Lower lobe of right lung (tissue), 2 donors: ENCODE data around the gene ENPP5. TPM values are rescaled to one million over a fixed set of nuclear protein-coding genes. Genes with fewer than 3 reads are reported as not detected.

ENCODE experiments used
- ATAC-seq, 2 donors: fragments of 200-7000 bp; cut with Tn5 transposase; one replicate each; pipeline ENCODE4 v1.9.1; 2020 to 2022; ENCODE audit warnings: mild to moderate bottlenecking in 2 of 2, moderate library complexity in 2 of 2
- DNase-seq: peaks from one replicate; pipeline ENCODE4 v3.0.0-alpha.2; 2020
- H3K27ac ChIP-seq: fragments of 200-600 bp; one replicate; pipeline ENCODE4 v1.8.0; 2022
- H3K27me3 ChIP-seq: fragments of 200-600 bp; one replicate; pipeline ENCODE4 v1.8.0; 2022; ENCODE audit warnings: low read depth
- H3K36me3 ChIP-seq: fragments of 200-600 bp; one replicate; pipeline ENCODE4 v1.8.0; 2022; ENCODE audit warnings: mild to moderate bottlenecking
- H3K4me1 ChIP-seq: fragments of 200-600 bp; one replicate; pipeline ENCODE4 v1.8.0; 2022
- H3K4me3 ChIP-seq: fragments of 200-600 bp; one replicate; pipeline ENCODE4 v1.8.0; 2022; ENCODE audit warnings: mild to moderate bottlenecking
- H3K9me3 ChIP-seq: fragments of 200-600 bp; one replicate; pipeline ENCODE4 v1.8.0; 2022
- CTCF ChIP-seq: fragments of 200-600 bp; IDR thresholded peaks from one replicate; pipeline ENCODE4 v1.8.0; 2022; ENCODE audit warnings: antibody characterized with exemption, mild to moderate bottlenecking
- intact Hi-C: fragments of 100-400 bp; cut with DNase I; formaldehyde crosslinking; loops from one replicate; pipeline ENCODE4 v1.11.0; 2022
- total RNA-seq: library from RNA; stranded (reverse); fragmentation: NEBNext Ultra II Directional; extraction: Animal tissue kit (Norgen Biotek cat#: 25700); gene quantifications from one replicate; pipeline ENCODE4 v1.2.1, GENCODE V29; 2021
- donor health status: DM: no; HTN: yes; CAD: no; lungs with severe emphysema.

ENPP5 gene
- total RNA-seq, 1 donor from 2014 or later = 11.4 TPM

GRCh38 chr6:46215777-46216176 is 45.0 kb upstream of the ENPP5 start:
- TF ChIP-seq CTCF = no peak
- DNase-seq (no peak), ATAC-seq (peak; percentile 66 to 81)
- no peaks in the 10 kb centered on the region for H3K27me3 ChIP-seq
- H3K9me3 ChIP-seq = no peaks in the 10 kb centered on the region
- no peak overlapping the region for H3K27ac ChIP-seq
- intact Hi-C loops = no loop called here
- H3K4me1 ChIP-seq = peaks cover 5% of the 10 kb centered on the region
- H3K36me3 ChIP-seq = no peaks in the 10 kb centered on the region
- H3K4me3 ChIP-seq = no peak overlapping the region

DNA sequence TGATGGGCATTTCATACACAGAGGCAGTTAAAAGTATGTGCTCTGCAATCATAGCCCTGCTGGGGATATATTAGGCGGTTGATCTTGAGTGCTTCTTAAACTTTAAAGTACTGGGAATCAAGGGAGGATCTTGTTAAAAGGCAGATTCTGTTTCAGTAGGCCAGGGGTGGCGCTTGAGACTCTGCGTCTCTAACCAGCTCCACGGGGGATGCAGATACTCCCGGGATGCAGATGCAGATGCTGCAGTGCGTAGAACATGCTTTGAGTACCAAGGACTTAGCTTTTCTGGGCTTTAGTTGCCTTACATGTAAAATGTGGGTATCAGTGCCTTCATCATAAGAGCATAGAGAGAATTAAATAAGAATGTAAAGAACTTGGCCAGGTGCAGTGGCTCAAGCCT is 44.4 kb upstream of the ENPP5 start:
- H3K36me3 ChIP-seq = no peaks in the 10 kb centered on the region
- H3K9me3 ChIP-seq = no peaks in the 10 kb centered on the region
- intact Hi-C loops = no loop called here
- H3K4me3 ChIP-seq = no peak overlapping the region
- ATAC-seq (peak; percentile 14), DNase-seq (no peak)
- H3K27ac ChIP-seq = no peak overlapping the region
- no peak for TF ChIP-seq CTCF
- H3K4me1 ChIP-seq = peaks cover 5% of the 10 kb centered on the region
- H3K27me3 ChIP-seq = no peaks in the 10 kb centered on the region

- no peak for TF ChIP-seq CTCF
- no peaks in the 10 kb centered on the region for H3K27me3 ChIP-seq
- H3K9me3 ChIP-seq = no peaks in the 10 kb centered on the region
- no peak overlapping the region for H3K27ac ChIP-seq
- ATAC-seq (no peak), DNase-seq (no peak)
- no peaks in the 10 kb centered on the region for H3K4me1 ChIP-seq
- no peaks in the 10 kb centered on the region for H3K36me3 ChIP-seq
- no peak overlapping the region for H3K4me3 ChIP-seq
- intact Hi-C loops = no loop called here
Measured at GRCh38 chr6:46211917-46212316, 41.1 kb upstream of the ENPP5 start.

DNA sequence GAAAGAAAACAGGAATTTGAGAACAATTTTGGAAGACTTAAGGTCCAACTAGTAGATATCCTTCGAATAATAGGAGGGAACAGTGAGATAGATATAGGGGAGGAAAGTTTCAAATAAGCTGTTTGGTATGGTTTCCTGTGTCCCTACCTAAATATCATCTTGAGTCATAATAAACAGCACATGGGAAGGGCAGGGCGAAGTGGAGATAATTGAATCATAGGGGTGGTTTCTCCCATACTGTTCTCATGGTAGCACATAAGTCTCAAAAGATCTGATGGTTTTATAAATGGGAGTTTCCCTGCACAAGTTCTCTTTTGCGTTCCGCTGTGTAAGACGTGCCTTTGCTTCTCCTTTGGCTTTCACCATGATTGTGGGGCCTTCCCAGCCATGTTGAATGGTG is 39.5 kb upstream of the ENPP5 start:
- DNase-seq (no peak), ATAC-seq (no peak)
- intact Hi-C loops = no loop called here
- no peaks in the 10 kb centered on the region for H3K4me1 ChIP-seq
- H3K36me3 ChIP-seq = no peaks in the 10 kb centered on the region
- no peaks in the 10 kb centered on the region for H3K9me3 ChIP-seq
- H3K4me3 ChIP-seq = no peak overlapping the region
- no peak overlapping the region for H3K27ac ChIP-seq
- no peaks in the 10 kb centered on the region for H3K27me3 ChIP-seq
- TF ChIP-seq CTCF = no peak

DNA sequence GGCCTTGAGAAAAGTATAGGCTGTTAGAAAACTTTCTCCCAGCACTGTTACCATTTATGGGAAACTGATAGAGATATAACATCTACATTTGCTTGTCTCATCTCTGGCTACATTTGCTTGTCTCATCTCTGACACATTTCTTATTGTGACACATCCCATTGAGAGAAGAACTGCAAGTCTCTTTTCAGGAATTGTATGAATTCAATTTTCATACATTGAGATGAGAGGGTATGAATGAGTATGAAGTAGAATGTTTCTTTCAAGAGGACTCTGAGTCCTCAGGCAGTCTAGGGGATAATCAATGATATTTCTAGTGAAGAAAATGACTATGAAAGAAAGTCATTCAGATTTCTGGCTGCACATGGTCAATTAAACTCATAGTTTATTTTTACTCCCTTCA is 37.5 kb upstream of the ENPP5 start:
- no peaks in the 10 kb centered on the region for H3K9me3 ChIP-seq
- no peak overlapping the region for H3K4me3 ChIP-seq
- intact Hi-C loops = no loop called here

More for the DNA sequence above, 37.5 kb upstream of the ENPP5 start:
- TF ChIP-seq CTCF = no peak
- H3K36me3 ChIP-seq = no peaks in the 10 kb centered on the region
- no peak for DNase-seq
- H3K4me1 ChIP-seq = no peaks in the 10 kb centered on the region
- no peak overlapping the region for H3K27ac ChIP-seq
- H3K27me3 ChIP-seq = no peaks in the 10 kb centered on the region
- ATAC-seq = no peak
